ENCODE data around the gene PRUNE1. TPM values are rescaled to one million over a fixed set of nuclear protein-coding genes. Genes with fewer than 3 reads are reported as not detected.
A peak's percentile ranks its signal among the peaks of the same experiment; 100 is the strongest.

PRUNE1 gene
- total RNA-seq, 1 experiment from 2014 or later: 24.5 TPM

DNA sequence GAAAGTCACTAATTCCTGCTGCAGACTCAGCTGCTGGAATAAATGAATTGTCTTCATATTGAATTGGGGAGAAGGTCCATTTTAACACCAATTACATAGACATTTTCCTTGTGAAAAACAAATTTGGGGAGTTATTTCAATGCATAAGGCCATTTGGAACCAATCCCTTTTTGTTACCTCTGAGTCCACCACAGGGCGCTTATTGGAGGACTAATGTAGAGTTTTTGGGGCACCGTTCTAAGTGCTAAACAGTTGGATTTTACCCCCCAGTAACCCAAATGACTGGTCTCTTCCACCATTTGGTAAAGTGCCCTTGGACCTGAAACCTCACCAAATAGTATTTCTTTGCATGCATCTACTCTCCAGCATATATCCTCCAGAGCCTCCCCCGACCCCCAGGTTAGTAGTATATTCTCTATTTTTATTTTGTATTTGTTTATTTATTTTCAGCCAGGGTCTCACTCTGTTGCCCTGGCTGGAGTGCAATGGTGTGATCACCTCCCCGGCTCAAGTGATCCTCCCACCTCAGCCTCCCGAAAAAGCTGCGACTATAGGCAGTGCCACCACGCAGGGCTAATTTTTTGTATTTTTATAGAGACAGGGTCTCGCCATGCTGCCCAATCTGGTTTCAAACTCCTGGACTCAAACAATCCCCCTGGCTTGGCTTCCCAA, 1.6 kb downstream of the PRUNE1 start:
- DNase-seq (ENCODE audit: low spot score): no peak
- no peaks in the 10 kb centered on the region for H3K9me3 Mint-ChIP-seq
- ChIA-PET CTCF (no interaction called here), POLR2A (no interaction called here)
- H3K36me3 Mint-ChIP-seq: no peaks in the 10 kb centered on the region
- ATAC-seq: no peak
- peak overlapping the region; percentile 94 for H3K4me3 Mint-ChIP-seq
- TF ChIP-seq MXD4 (CRISPR knock-in tag; IDR thresholded peaks at IDR 0.05; ENCODE audit: borderline replicate concordance) (no peak), ATF1 (CRISPR knock-in tag; IDR thresholded peaks at IDR 0.05) (no peak), AFF4 (CRISPR knock-in tag; IDR thresholded peaks at IDR 0.05; ENCODE audit: borderline replicate concordance) (no peak), E2F4 (CRISPR knock-in tag; IDR thresholded peaks at IDR 0.05; ENCODE audit: borderline replicate concordance, low read depth) (no peak), FOXJ3 (CRISPR knock-in tag; IDR thresholded peaks at IDR 0.05; ENCODE audit: borderline replicate concordance) (no peak), SMAD4 (CRISPR knock-in tag; IDR thresholded peaks at IDR 0.05) (no peak), SMAD3 (CRISPR knock-in tag; IDR thresholded peaks at IDR 0.05; ENCODE audit: borderline replicate concordance) (no peak)
- TF ChIP-seq, protein P1, sequence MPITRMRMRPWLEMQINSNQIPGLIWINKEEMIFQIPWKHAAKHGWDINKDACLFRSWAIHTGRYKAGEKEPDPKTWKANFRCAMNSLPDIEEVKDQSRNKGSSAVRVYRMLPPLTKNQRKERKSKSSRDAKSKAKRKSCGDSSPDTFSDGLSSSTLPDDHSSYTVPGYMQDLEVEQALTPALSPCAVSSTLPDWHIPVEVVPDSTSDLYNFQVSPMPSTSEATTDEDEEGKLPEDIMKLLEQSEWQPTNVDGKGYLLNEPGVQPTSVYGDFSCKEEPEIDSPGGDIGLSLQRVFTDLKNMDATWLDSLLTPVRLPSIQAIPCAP (CRISPR knock-in tag; IDR thresholded peaks at IDR 0.05): no peak
- H3K4me1 Mint-ChIP-seq: peaks cover 37% of the 10 kb centered on the region
- H3K27me3 Mint-ChIP-seq (ENCODE audit: low read depth): no peaks in the 10 kb centered on the region
- H3K27ac Mint-ChIP-seq: no peak overlapping the region

DNA sequence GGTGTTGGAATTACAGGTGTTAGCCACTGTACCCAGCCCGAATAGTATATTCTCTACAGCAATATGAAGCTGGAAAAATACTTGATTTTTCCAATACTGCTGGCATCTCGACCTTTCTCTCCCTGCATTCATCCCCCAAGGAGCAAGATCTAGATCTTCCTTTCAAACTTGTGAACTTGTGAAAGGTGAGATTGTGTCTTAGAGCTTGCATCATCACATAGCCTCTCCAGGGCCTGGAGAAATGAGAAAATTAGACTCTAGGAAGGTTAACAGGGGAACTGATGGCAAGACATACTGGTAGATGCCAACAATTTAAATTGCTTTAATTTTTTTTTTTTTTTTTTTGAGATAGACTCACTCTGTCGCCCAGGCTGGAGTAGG, 2.1 kb downstream of the PRUNE1 start:
- no peak for DNase-seq (ENCODE audit: low spot score)
- ChIA-PET POLR2A (no interaction called here), CTCF (no interaction called here)
- no peaks in the 10 kb centered on the region for H3K36me3 Mint-ChIP-seq
- H3K27ac Mint-ChIP-seq: no peak overlapping the region
- H3K27me3 Mint-ChIP-seq (ENCODE audit: low read depth): no peaks in the 10 kb centered on the region
- H3K9me3 Mint-ChIP-seq: no peaks in the 10 kb centered on the region
- peaks cover 34% of the 10 kb centered on the region for H3K4me1 Mint-ChIP-seq
- ATAC-seq: no peak
- H3K4me3 Mint-ChIP-seq: no peak overlapping the region
- no peak for TF ChIP-seq ZBTB21 (CRISPR knock-in tag; IDR thresholded peaks at IDR 0.05; ENCODE audit: borderline replicate concordance)
- TF ChIP-seq MXD4 (CRISPR knock-in tag; IDR thresholded peaks at IDR 0.05; ENCODE audit: borderline replicate concordance): no peak
- TF ChIP-seq, protein P2, sequence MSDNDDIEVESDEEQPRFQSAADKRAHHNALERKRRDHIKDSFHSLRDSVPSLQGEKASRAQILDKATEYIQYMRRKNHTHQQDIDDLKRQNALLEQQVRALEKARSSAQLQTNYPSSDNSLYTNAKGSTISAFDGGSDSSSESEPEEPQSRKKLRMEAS (CRISPR knock-in tag; IDR thresholded peaks at IDR 0.05): no peak
- no peak for TF ChIP-seq CBFB (CRISPR knock-in tag; IDR thresholded peaks at IDR 0.05; ENCODE audit: low read depth)
- TF ChIP-seq ZNF512 (CRISPR knock-in tag; IDR thresholded peaks at IDR 0.05; ENCODE audit: borderline replicate concordance): no peak
- no peak for TF ChIP-seq STAT6 (CRISPR knock-in tag; conservative IDR thresholded peaks at IDR 0.05; ENCODE audit: low read depth)
- TF ChIP-seq ZNF532 (CRISPR knock-in tag; IDR thresholded peaks at IDR 0.05; ENCODE audit: borderline replicate concordance): no peak
- no peak for TF ChIP-seq ZNF396 (CRISPR knock-in tag; IDR thresholded peaks at IDR 0.05; ENCODE audit: borderline replicate concordance)
- no peak for TF ChIP-seq MYBL2 (CRISPR knock-in tag; IDR thresholded peaks at IDR 0.05)
- no peak for TF ChIP-seq ZNF423 (CRISPR knock-in tag; IDR thresholded peaks at IDR 0.05)
- TF ChIP-seq OVOL2 (CRISPR knock-in tag; IDR thresholded peaks at IDR 0.05; ENCODE audit: borderline replicate concordance): no peak
- TF ChIP-seq CREB1 (CRISPR knock-in tag; IDR thresholded peaks at IDR 0.05): no peak
